ENCODE measurements around the gene PCP2. TPM values are rescaled to one million over a fixed set of nuclear protein-coding genes. Genes with fewer than 3 reads are reported as not detected.

The PCP2 gene
- total RNA-seq: 0.63 TPM

GRCh38 chr19:7633698-7634097, at the start of gene PCP2:
Gene PCP2, minus strand, starts transcription at chr19:7633719. Its CDS starts 262 bp downstream, at chr19:7633457.
- Histone ChIP-seq H3K4me3 (ENCODE audit: low read length) (no peak within 1 kb of the TSS), H3K27me3 (ENCODE audit: insufficient read depth, low read length) (no peaks in the 10 kb centered on the region), H3K9me3 (ENCODE audit: low read depth, low read length) (no peaks in the 10 kb centered on the region), H3K4me1 (ENCODE audit: insufficient read depth, low read length) (peaks cover 42% of the 10 kb centered on the region)

- Histone ChIP-seq H3K27me3 (ENCODE audit: insufficient read depth, low read length) (no peaks in the 10 kb centered on the region), H3K9me3 (ENCODE audit: low read depth, low read length) (no peaks in the 10 kb centered on the region), H3K4me3 (ENCODE audit: low read length) (peak overlapping the region; percentile 95), H3K4me1 (ENCODE audit: insufficient read depth, low read length) (peaks cover 50% of the 10 kb centered on the region)
Observed at GRCh38 chr19:7682175-7682855, 48.8 kb upstream of the PCP2 start.

- peaks cover 58% of the 10 kb centered on the region for H3K4me1 ChIP-seq (ENCODE audit: insufficient read depth, low read length)
- H3K27me3 ChIP-seq (ENCODE audit: insufficient read depth, low read length): no peaks in the 10 kb centered on the region
- no peaks in the 10 kb centered on the region for H3K9me3 ChIP-seq (ENCODE audit: low read depth, low read length)
- peak overlapping the region; percentile 95 for H3K4me3 ChIP-seq (ENCODE audit: low read length)
Observed at GRCh38 chr19:7681340-7682174, 48.0 kb upstream of the PCP2 start.

GRCh38 chr19:7680606-7681339, 47.3 kb upstream of the PCP2 start, which contains the start of gene TRAPPC5:
Gene TRAPPC5, plus strand, starts transcription at chr19:7680833. Its CDS starts 1,421 bp downstream, at chr19:7682254.
- H3K27me3 ChIP-seq (ENCODE audit: insufficient read depth, low read length): no peaks in the 10 kb centered on the region
- H3K4me3 ChIP-seq (ENCODE audit: low read length): peak within 1 kb of the TSS; percentile 95
- H3K4me1 ChIP-seq (ENCODE audit: insufficient read depth, low read length): peaks cover 66% of the 10 kb centered on the region
- no peaks in the 10 kb centered on the region for H3K9me3 ChIP-seq (ENCODE audit: low read depth, low read length)

GRCh38 chr19:7679771-7680605, 46.5 kb upstream of the PCP2 start:
- Histone ChIP-seq H3K4me1 (ENCODE audit: insufficient read depth, low read length) (peaks cover 74% of the 10 kb centered on the region), H3K27me3 (ENCODE audit: insufficient read depth, low read length) (no peaks in the 10 kb centered on the region), H3K4me3 (ENCODE audit: low read length) (peak overlapping the region; percentile 95), H3K9me3 (ENCODE audit: low read depth, low read length) (no peaks in the 10 kb centered on the region)

- Histone ChIP-seq H3K9me3 (ENCODE audit: low read depth, low read length) (no peaks in the 10 kb centered on the region), H3K4me3 (ENCODE audit: low read length) (no peak overlapping the region), H3K27me3 (ENCODE audit: insufficient read depth, low read length) (no peaks in the 10 kb centered on the region), H3K4me1 (ENCODE audit: insufficient read depth, low read length) (peaks cover 82% of the 10 kb centered on the region)
Observed at GRCh38 chr19:7678971-7679751, 45.6 kb upstream of the PCP2 start.

- Histone ChIP-seq H3K4me1 (ENCODE audit: insufficient read depth, low read length) (peaks cover 90% of the 10 kb centered on the region), H3K27me3 (ENCODE audit: insufficient read depth, low read length) (no peaks in the 10 kb centered on the region), H3K4me3 (ENCODE audit: low read length) (peak overlapping the region; percentile 33), H3K9me3 (ENCODE audit: low read depth, low read length) (no peaks in the 10 kb centered on the region)
Observed at GRCh38 chr19:7677669-7678311, 44.3 kb upstream of the PCP2 start.

- H3K27me3 ChIP-seq (ENCODE audit: insufficient read depth, low read length): no peaks in the 10 kb centered on the region
- peak within 1 kb of the TSS; percentile 33 for H3K4me3 ChIP-seq (ENCODE audit: low read length)
- H3K4me1 ChIP-seq (ENCODE audit: insufficient read depth, low read length): peaks cover 81% of the 10 kb centered on the region
- H3K9me3 ChIP-seq (ENCODE audit: low read depth, low read length): no peaks in the 10 kb centered on the region
Observed at GRCh38 chr19:7676854-7677253, 43.3 kb upstream of the PCP2 start, which contains the start of gene MCEMP1. Gene MCEMP1, plus strand, starts transcription at chr19:7677090. Its CDS starts 31 bp downstream, at chr19:7677121.

- H3K4me1 ChIP-seq (ENCODE audit: insufficient read depth, low read length): peaks cover 77% of the 10 kb centered on the region
- H3K27me3 ChIP-seq (ENCODE audit: insufficient read depth, low read length): no peaks in the 10 kb centered on the region
- H3K9me3 ChIP-seq (ENCODE audit: low read depth, low read length): no peaks in the 10 kb centered on the region
- H3K4me3 ChIP-seq (ENCODE audit: low read length): peak overlapping the region; percentile 33
Observed at GRCh38 chr19:7676376-7676775, 42.9 kb upstream of the PCP2 start.

- Histone ChIP-seq H3K9me3 (ENCODE audit: low read depth, low read length) (no peaks in the 10 kb centered on the region), H3K4me1 (ENCODE audit: insufficient read depth, low read length) (peaks cover 76% of the 10 kb centered on the region), H3K4me3 (ENCODE audit: low read length) (no peak overlapping the region), H3K27me3 (ENCODE audit: insufficient read depth, low read length) (no peaks in the 10 kb centered on the region)
Observed at GRCh38 chr19:7674010-7675005, 40.8 kb upstream of the PCP2 start.

GRCh38 chr19:7672522-7672921, 39.0 kb upstream of the PCP2 start:
- no peaks in the 10 kb centered on the region for H3K27me3 ChIP-seq (ENCODE audit: insufficient read depth, low read length)
- no peaks in the 10 kb centered on the region for H3K9me3 ChIP-seq (ENCODE audit: low read depth, low read length)
- no peak overlapping the region for H3K4me3 ChIP-seq (ENCODE audit: low read length)
- H3K4me1 ChIP-seq (ENCODE audit: insufficient read depth, low read length): peaks cover 71% of the 10 kb centered on the region

- Histone ChIP-seq H3K27me3 (ENCODE audit: insufficient read depth, low read length) (no peaks in the 10 kb centered on the region), H3K4me3 (ENCODE audit: low read length) (no peak overlapping the region), H3K4me1 (ENCODE audit: insufficient read depth, low read length) (peaks cover 53% of the 10 kb centered on the region), H3K9me3 (ENCODE audit: low read depth, low read length) (no peaks in the 10 kb centered on the region)
Observed at GRCh38 chr19:7670790-7671189, 37.3 kb upstream of the PCP2 start.
